Germinal center (tissue), 1 donor: ENCODE results near the gene POLN.
"Not testable (repeated sequence)": the region's sequence is repeated elsewhere in the genome, so short reads cannot be mapped to it uniquely, and the experiment has no call there.

ENCODE experiments used
- DNase-seq: peaks from one replicate; pipeline ENCODE4 v3.0.0; 2012; ENCODE audit warnings: mixed read lengths, low spot score

Gene POLN

GRCh38 chr4:2219233-2219760 lies 22.6 kb downstream of the POLN start:
- no peak for DNase-seq

GRCh38 chr4:2218436-2218835 lies 23.5 kb downstream of the POLN start:
- DNase-seq = no peak

- no peak for DNase-seq
Measured at GRCh38 chr4:2217726-2218125, 24.2 kb downstream of the POLN start.

- DNase-seq = no peak
Measured at GRCh38 chr4:2212831-2213230, 29.1 kb downstream of the POLN start.

GRCh38 chr4:2202789-2203188 lies 39.1 kb downstream of the POLN start:
- DNase-seq = not testable (repeated sequence)

GRCh38 chr4:2194496-2194895 lies 47.4 kb downstream of the POLN start:
- no peak for DNase-seq

GRCh38 chr4:2193326-2193725 lies 48.6 kb downstream of the POLN start:
- DNase-seq = no peak

- no peak for DNase-seq
Measured at GRCh38 chr4:2186865-2187172, 55.1 kb downstream of the POLN start.

GRCh38 chr4:2186133-2186864 lies 55.6 kb downstream of the POLN start:
- DNase-seq = no peak

- no peak for DNase-seq
Measured at GRCh38 chr4:2183394-2183793, 58.5 kb downstream of the POLN start.

- no peak for DNase-seq
Measured at GRCh38 chr4:2182994-2183393, 58.9 kb downstream of the POLN start.

- DNase-seq = no peak
Measured at GRCh38 chr4:2180410-2180809, 61.5 kb downstream of the POLN start.

GRCh38 chr4:2179717-2180116 lies 62.2 kb downstream of the POLN start:
- DNase-seq = no peak

- no peak for DNase-seq
Measured at GRCh38 chr4:2178986-2179385, 62.9 kb downstream of the POLN start.

GRCh38 chr4:2177443-2178093 lies 64.4 kb downstream of the POLN start:
- DNase-seq = no peak

- no peak for DNase-seq
Measured at GRCh38 chr4:2175990-2176698, 65.8 kb downstream of the POLN start.

- no peak for DNase-seq
Measured at GRCh38 chr4:2174061-2174460, 67.9 kb downstream of the POLN start.

GRCh38 chr4:2172627-2173231 lies 69.2 kb downstream of the POLN start:
- DNase-seq = no peak

- DNase-seq = no peak
Measured at GRCh38 chr4:2172161-2172560, 69.8 kb downstream of the POLN start.

GRCh38 chr4:2168469-2169319 lies 73.2 kb downstream of the POLN start:
- DNase-seq = no peak

GRCh38 chr4:2166253-2166652 lies 75.7 kb downstream of the POLN start:
- no peak for DNase-seq

- no peak for DNase-seq
Measured at GRCh38 chr4:2165391-2165790, 76.5 kb downstream of the POLN start.
